Stimulated activated CD4-positive, alpha-beta T cell treated with anti-CD3 and anti-CD28 coated beads, Interleukin-2, amount 100 ng/mL, for 24 hours (primary cell): ENCODE data around the gene POLR2F.

Source experiments
- DNase-seq, 2 donors: peaks; one replicate each; pipeline ENCODE4 v3.0.0-alpha.2; 2020

The POLR2F gene

GRCh38 chr22:37982938-37983859, 29.7 kb downstream of the POLR2F start:
- peak in 1 of 2 donors; percentile 7 for DNase-seq

DNA sequence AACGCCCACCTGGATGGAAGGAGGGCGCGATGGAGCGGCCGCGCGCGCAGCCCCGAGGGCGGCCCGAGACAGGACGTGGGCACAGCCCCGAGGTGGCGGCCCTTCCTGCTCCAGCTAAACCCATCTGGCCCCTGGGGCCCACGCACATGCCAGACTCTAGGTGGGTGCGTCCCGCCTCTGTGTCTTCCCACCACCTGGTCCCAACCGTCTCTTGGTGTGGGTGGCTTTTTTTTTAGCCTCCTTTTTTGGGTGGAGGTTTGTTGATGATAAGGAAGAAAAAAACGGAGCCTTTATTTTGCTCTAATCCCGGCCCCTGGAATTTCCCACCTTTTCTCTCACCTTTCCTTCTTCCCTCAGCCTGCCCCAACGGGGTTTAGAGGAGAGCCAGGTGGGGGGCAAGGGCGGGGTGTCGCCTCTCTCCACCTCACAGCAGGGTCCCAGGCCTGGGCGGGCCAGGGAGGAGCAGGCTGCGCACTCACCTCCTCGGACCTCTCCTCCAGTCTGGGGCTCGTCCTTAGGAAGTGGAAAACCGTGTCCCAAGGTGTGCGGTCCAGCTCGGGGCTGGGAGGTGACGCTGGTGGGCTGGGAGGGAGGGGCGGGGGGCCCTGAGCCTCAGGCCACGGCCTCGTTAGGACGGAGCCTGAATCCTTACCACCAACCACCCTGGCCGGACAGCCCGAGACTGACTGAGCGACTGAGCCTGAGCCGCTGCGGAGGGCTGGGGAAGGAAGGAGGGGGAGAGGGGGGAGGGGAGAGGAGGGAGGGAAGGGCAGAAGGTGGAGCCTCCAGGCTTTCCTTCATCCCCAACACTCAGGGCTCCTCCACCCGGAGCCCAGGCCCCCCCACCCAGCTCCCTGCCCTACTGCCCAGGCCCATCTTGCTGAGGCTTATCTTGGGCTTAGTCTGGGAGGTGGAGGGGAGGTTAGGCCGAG, 30.6 kb downstream of the POLR2F start, which contains the start of gene SOX10:
SOX10 (minus strand) TSS at position 696 of the 932 bp plus-strand sequence. CDS start 771 bp downstream, outside the sequence.
- DNase-seq: no peak

GRCh38 chr22:37985050-37985585, 31.6 kb downstream of the POLR2F start:
- DNase-seq: no peak

DNA sequence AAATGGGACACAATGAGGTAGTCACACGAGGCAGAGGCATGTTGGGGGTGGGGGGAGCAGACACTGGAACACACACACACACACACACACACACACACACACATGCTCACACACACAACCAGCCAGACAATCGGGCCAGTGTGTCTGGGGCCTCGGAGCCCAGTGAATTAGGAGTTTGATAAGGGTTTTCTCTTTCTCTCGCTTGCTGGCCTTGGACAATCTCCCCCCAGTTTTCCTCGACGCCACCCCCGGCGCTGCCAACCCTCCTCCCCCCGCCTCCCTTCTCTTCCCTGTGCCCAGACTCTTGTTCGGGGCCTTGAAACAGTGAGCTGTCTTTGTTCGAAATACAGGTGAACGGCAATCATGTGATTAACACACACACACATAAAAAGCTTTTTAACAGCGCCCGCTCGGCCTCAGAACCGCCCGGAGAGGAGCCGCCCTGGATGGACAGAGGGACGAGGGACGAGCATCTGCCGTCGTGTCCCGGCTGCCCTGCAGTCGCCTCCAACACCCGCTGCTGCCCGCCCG, 32.3 kb downstream of the POLR2F start:
- DNase-seq: no peak

GRCh38 chr22:37986371-37986770, 32.9 kb downstream of the POLR2F start:
- DNase-seq: no peak

DNA sequence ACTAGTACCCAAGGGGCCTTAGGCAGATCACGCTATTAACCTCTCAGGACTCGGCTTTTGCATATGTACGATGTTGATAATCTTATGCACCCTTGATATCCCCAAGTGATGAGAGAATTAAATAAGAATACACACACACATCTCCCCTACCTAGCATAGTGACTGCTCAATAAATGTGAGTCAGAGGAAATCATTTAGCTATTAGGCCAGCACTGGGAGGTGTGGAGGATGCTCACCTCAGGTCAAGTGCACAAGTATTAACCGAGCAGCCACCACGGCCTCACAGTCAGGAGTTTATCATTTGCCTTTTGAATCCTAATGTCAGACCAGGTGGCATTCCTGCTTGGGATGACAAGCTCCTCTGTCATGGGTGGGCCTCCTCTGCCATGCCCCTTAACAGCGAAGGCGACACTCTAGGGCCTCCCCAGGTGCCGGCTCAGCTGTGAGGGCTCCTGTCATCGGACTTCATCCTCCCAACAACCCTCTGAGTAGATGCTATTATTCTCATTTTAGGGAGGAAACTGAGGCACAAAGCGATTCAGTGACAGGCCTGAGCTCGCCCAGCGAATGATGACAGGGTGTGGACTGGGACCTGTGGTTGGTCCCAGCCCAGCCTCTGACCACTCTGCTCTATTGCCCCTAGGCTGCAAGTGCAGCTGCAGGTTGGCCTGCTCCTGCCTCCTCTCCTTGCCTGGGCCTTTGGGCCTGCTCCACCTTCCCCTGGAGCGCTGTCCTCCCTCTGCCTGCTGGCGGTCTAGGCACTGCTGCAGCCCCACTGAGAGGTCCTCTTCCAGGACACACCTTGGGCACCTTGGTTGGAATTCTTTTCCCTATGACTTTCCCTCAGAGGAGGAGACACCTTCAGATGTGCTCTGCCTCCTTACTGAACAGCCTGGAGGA, 35.9 kb downstream of the POLR2F start:
- no peak for DNase-seq

DNA sequence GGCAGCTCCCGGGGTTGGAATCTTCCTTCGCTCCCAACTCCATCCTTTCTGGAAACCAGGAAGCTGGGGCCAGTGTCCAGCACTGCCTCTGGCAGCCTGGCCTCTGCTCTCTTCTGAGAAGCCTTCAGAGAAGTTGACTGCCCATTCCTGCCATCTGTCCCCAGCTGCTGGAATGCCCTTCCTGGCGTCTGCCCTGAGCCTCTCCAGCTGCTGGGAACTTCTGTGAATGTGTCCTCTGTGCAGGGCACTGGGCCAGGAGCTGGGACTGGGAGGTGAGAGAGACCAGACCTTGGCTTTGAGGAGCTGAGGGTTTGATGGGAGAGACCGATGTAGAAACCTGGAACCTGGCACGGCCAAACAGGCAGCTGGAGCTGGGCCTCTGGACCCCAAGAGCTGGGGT, 36.8 kb downstream of the POLR2F start:
- DNase-seq: no peak

GRCh38 chr22:37990862-37991261, 37.4 kb downstream of the POLR2F start:
- DNase-seq: no peak

GRCh38 chr22:37991731-37992442, 38.4 kb downstream of the POLR2F start:
- no peak for DNase-seq

DNA sequence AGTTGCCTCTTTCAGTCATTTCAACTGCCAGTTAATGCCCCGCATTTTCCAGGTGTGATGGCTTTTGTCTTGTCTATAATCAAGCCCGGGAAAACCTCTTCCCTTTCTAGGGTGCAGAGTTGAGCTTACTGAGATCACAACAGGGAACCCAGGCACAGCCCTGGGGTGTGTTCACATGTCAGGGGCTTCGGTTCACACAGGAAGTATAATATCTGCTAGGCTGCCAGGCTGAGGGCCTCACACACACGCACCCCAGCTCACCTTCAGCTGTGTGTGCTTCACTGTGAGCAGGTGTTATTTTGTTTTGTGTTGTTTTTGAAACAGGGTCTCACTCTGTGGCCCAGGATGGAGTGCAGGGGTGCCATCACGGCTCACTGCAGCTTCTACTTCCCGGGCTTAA, 40.5 kb downstream of the POLR2F start:
- no peak for DNase-seq

DNA sequence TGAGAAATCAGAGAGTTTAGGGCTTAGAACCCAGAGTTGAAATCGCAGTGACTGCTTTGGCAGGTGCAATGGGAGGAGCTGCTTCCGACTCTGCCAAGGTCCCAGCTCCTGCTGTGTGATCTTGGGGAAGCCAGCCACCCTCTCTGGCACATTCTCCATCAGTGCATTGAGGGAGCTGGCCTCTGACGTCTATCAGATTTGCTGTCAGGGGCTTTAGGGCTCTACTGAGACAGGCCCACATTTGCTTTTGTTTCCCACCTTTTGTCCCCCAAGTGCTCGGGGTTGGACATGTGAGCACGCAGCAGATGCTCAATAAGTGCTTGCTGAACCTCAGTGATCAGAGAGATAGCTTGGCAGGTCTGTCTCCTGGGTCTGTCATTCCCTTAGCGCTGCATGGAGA, 41.5 kb downstream of the POLR2F start:
- no peak for DNase-seq

DNA sequence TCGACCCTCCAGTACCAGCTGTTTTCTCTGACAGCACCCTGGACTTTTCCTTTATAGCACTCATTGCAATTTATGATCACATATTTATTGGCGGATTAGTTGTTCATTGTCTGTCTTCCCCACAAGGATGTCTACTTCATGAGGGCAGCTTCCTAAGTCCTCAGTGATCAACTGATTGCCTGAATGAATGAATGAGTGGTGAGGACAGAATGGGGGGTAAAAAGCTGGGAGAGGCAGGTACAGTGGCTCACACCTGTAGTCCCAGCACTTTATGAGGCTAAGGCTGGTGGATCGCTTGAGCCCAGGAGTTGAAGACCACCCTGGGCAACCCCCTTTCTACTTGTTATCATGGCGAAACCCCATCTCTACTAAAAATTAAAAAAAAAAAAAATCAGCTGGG, 42.0 kb downstream of the POLR2F start:
- no peak for DNase-seq

DNA sequence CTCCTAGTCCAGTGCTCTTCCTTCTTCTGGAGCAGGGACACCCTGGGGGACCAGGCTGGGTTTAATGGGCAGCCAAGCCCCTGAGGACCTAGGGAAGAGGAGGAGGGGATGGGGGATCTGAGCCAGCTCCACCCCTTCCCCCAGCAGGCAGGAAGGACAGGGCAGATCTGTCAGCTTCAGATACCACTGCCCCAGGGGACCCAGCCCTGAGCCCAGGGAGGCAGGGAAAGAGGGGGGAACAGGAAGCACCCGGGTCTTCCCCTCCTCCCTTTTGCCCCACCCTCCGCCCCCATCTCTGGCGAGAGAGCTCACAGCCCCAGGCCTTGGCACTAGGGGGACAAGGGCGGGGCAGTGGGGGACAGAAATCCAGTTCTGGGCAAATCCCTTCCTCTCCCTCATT, 42.6 kb downstream of the POLR2F start:
- no peak for DNase-seq

DNA sequence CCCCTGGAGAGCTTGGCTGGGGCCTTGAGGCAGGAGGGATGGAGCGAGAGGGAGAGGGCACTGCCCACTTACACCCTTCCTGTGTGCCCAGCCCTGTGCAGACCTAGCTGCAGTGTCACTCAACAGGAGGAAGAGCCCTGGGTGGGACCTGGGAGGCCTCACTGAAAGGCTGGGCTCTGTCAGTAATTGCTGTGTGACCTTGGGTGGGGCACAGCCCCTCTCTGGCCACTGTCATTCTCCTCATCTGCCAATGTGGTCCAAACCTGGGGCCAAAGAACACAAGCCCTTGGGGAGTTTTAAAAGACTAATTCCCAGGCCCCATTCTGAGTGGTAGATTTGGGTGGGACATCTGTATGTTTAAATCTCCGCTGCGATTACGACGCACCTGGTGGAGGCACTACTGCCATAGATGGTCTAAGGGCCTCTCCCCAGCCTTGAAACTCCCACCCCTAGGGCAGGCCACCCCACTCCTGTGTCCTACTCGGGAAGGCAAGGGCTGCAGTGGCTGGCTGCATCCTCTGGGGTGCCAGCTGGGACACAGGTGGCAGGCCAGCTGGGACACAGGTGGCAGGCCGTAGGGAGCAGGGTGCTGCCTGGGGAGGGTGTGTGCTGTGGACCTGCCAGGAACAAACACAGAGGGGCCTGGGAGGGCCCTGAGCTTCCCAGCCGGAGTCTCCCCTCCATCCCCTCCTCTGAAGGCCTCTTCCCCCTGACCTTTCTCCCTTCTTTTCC, 43.2 kb downstream of the POLR2F start:
- DNase-seq: no peak

GRCh38 chr22:37998543-37998942, 45.0 kb downstream of the POLR2F start:
- no peak for DNase-seq

- no peak for DNase-seq
These were observed 45.7 kb downstream of the POLR2F start for GRCh38 chr22:37999236-37999635.

DNA sequence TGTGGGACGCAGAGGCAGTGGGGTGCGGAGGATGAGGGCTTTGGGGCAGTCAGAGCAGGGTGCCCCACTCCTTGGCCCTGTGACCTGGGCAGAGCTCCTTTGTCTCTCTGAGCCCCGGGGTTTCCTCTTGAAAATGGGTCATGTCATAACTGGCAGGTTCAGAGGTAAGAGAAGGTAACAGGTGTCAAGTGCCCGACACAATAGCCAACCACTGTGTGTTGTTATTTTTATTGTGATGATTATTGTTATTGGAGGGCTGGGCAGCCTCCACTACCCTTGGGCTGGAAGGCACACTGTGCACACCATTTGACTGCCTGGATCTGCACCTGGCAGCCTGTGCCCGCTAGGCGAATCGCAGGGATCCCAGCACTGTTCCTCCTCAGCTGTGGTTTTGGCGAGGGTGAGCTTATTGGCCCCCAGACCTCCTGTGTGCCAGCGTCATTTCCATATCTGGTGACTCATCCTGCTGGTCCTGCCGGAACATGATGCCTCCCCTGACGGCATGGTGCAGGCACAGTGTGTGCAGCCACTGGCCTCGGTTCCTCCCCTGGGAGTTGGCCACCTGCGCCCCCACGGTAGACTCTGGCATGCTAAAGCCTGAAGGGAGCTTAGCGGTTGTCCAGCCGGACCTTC, 46.3 kb downstream of the POLR2F start:
- DNase-seq: no peak

DNA sequence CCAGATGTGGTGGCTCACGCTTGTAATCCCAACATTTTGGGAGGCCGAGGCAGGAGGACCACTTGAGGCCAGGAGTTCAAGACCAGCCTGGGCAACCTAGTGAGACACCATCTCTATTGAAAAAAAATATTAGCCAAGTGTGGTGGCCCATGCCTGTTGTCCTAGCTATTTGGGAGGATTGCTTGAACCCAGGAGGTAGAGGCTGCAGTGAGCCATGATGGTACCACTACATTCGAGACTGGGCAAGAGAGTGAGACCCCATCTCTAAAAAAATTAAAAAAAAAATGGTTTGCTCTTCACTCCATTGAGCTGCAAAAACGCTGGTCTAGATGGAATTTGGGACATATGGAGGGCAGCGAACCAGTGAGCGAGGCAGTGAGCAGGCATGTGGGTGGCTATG, 52.4 kb downstream of the POLR2F start:
- no peak for DNase-seq

DNA sequence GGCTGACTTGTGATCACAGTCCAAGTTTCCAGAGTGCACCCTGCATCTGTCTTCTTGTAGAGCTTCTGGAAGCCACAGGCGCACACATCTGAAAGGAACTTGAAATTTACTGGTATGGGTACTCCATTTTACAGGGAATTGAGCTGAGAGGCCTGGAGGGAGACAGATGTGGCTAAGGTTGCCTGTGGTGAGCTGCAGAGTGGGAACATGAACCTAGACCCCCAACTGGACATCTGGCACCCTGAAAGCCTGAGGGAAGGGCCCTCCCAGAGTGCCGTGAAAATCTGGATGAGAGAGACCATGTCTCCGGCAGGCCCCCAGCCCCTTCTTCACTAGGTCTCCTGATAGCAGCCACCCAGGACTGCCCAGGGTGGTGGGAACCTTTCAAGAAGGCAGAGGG, 53.4 kb downstream of the POLR2F start:
- DNase-seq: no peak

- no peak for DNase-seq
These were observed 53.9 kb downstream of the POLR2F start for GRCh38 chr22:38007330-38007902.
